PC-9 (cell line): ENCODE data around the gene PDXDC1. TPM values are rescaled to one million over a fixed set of nuclear protein-coding genes. Genes with fewer than 3 reads are reported as not detected.
"Not testable (repeated sequence)": the region's sequence is repeated elsewhere in the genome, so short reads cannot be mapped to it uniquely, and the experiment has no call there.

Experiments
- BruUV-seq: library from RNA; stranded (reverse); fragments of 400-500 nt; replicated peaks from 2 replicates; lab custom pipeline; 2021; lab: Mats Ljungman, UMichigan
- CTCF ChIA-PET: fragments of 300-600 bp; sonication (Branson Sonifier 250); formaldehyde crosslinking; loops from one replicate; lab custom pipeline; 2022; ENCODE audit warnings: antibody characterized with exemption; lab: Charles Lee
- POLR2A ChIA-PET: fragments of 300-600 bp; sonication (Branson Sonifier 250); formaldehyde crosslinking; loops from one replicate; lab custom pipeline; 2022; ENCODE audit warnings: antibody characterized with exemption; ENCODE audit not compliant: unreplicated experiment; lab: Charles Lee
- DNase-seq, 2 experiments: peaks; one replicate each; pipeline versions ENCODE4 v3.0.0 to v3.0.0-alpha.2; 2015 to 2022; ENCODE audit warnings: mixed read lengths in 1 of 2
- H2AFZ ChIP-seq: fragments of 200-600 bp; sonication (generic); 2 replicates; pipeline ENCODE4 v1.8.1; 2017; ENCODE audit warnings: antibody characterized with exemption
- H3F3A ChIP-seq: fragments of 200-600 bp; sonication (generic); 2 replicates; pipeline ENCODE4 v1.8.1; 2017; ENCODE audit warnings: antibody characterized with exemption, mild to moderate bottlenecking, low read depth; ENCODE audit not compliant: insufficient read depth
- H3K27ac ChIP-seq: fragments of 200-600 bp; sonication (generic); 2 replicates; pipeline ENCODE4 v1.6.1; 2016; ENCODE audit warnings: mixed run types
- H3K27me3 ChIP-seq: fragments of 200-600 bp; sonication (generic); 2 replicates; pipeline ENCODE4 v1.6.1; 2016; ENCODE audit warnings: low read depth, mixed run types; ENCODE audit not compliant: insufficient read depth
- H3K36me3 ChIP-seq: fragments of 200-600 bp; sonication (generic); 2 replicates; pipeline ENCODE4 v1.6.1; 2016; ENCODE audit warnings: low read depth, mixed run types
- H3K4me1 ChIP-seq: fragments of 200-600 bp; sonication (generic); replicated peaks from 2 replicates; pipeline ENCODE4 v1.6.1; 2016; ENCODE audit warnings: mixed run types; ENCODE audit not compliant: insufficient read depth
- H3K4me2 ChIP-seq: fragments of 200-600 bp; sonication (generic); 2 replicates; pipeline ENCODE4 v1.6.1; 2017; ENCODE audit warnings: mixed run types
- H3K4me3 ChIP-seq: fragments of 200-600 bp; sonication (generic); 2 replicates; pipeline ENCODE4 v1.6.1; 2016; ENCODE audit warnings: mixed run types
- H3K79me2 ChIP-seq: fragments of 200-600 bp; sonication (generic); 2 replicates; pipeline ENCODE4 v1.6.1; 2017; ENCODE audit warnings: low read depth, mixed run types
- H3K9me2 ChIP-seq: fragments of 200-600 bp; sonication (generic); 2 replicates; pipeline ENCODE4 v1.8.1; 2017; ENCODE audit warnings: mild to moderate bottlenecking; ENCODE audit not compliant: insufficient read depth
- H3K9me3 ChIP-seq: fragments of 200-600 bp; sonication (generic); 2 replicates; pipeline ENCODE4 v1.8.1; 2016; ENCODE audit warnings: low read depth; ENCODE audit not compliant: insufficient read depth
- H4K20me1 ChIP-seq: fragments of 200-600 bp; sonication (generic); 2 replicates; pipeline ENCODE4 v1.8.1; 2017; ENCODE audit not compliant: insufficient read depth
- EZH2 ChIP-seq: fragments of 200-600 bp; sonication (generic); IDR thresholded peaks from 2 replicates; pipeline ENCODE4 v1.8.0; 2017; ENCODE audit warnings: antibody characterized with exemption, low read depth
- intact Hi-C: fragments of 100-400 bp; cut with micrococcal nuclease; formaldehyde crosslinking; loops from one replicate; pipeline ENCODE4 v1.10.0; 2022; ENCODE audit not compliant: unreplicated experiment
- total RNA-seq: library from RNA; stranded (reverse); gene quantifications from 2 replicates; pipeline ENCODE4 v1.2.3, GENCODE V29; 2021
- TF ChIP-seq, protein P1 (sequence below): fragments of 200-600 bp; sonication (generic); conservative IDR thresholded peaks from 2 replicates; pipeline ENCODE4 v1.6.1; 2017; ENCODE audit warnings: mixed run types, antibody characterized with exemption, mild to moderate bottlenecking, moderate library complexity

PDXDC1 gene
- total RNA-seq, 1 experiment from 2014 or later, result 120 TPM

DNA sequence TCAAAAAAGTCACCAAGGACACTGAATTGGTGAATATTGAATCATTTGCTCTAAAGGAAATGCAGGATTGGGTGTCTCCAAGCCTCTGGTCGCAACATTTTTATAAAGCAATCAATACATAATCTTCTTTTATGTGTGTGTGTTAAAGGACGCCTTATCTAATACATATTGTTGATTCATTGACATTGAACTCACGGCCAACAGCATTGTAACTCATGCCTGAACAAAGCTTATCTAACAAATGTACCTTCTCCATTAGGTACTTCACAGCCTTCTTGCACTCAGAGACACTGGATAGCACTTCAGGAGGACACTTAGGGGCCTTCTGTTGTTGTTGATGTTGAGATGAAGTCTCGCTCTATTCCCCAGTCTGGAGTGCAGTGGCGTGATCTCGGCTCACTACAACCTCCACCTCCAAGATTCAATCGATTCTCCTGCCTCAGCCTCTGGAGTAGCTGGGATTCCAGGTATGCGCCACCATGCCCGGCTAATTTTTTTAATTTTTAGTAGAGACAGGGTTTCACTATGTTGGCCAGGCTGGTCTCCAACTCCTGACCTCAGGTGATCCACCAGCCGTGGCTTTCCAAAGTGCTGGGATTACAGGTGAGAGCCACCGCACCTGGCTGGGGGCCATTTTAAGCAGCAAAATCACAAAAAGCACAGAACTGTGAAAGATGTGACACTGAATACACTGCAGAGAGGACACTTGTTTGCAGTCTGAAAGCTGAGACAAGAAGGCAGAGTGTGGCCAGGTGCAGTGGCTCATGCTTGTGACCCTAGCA, 13.2 kb upstream of the PDXDC1 start:
- BruUV-seq, result no TSS peak
- CTCF ChIA-PET, result no interaction called here
- no peaks in the 10 kb centered on the region for H3K27me3 ChIP-seq

DNA sequence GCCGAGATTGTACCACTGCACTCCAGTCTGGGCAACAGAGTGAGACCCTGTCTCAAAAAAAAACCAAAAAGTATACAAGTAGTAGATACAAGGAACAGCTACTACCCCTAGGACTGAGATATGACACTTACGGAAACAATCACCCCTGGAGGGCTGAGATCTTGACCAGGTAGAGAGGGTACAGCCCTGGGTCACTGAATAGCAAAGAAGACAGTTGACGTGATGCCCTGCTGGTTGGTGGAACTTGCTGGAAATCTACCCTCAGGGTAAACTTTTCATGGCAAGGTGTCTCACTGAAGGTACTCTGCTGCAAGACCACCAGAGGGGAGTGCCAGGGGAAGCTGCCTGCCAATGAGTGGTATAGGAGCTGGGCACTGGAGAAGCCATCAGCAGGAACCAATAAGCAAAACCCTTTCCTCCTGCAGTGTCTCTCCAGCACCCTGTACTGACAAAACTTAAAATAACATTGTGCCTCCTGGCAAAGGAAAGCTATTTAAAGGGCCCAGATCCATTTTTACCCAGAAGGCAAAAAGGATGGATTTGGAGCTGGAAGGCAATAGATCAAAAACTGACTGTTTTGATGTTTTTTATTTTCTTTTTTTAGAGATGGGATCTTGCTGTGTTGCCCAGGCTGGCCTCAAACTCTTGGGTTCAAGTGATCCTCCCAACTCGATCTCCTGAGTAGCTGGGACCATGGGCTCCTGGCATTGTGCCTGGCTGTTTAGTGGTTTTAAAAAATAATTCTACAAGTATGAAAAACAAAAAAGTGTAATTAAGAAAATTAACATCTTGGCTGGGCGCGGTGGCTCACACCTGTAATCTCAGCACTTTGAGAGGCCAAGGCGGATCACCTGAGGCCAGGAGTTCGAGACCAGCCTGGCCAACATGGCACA, 11.3 kb upstream of the PDXDC1 start:
- no peak overlapping the region for H3K4me2 ChIP-seq
- CTCF ChIA-PET, result no interaction called here
- intact Hi-C loops, result no loop called here
- no peak overlapping the region for H3K27ac ChIP-seq
- POLR2A ChIA-PET, result no interaction called here
- H3K36me3 ChIP-seq, result no peaks in the 10 kb centered on the region
- no peak overlapping the region for H3K4me3 ChIP-seq
- H3K9me3 ChIP-seq, result no peaks in the 10 kb centered on the region
- H3K9me2 ChIP-seq, result no peaks in the 10 kb centered on the region
- no peaks in the 10 kb centered on the region for H3F3A ChIP-seq
- no peaks in the 10 kb centered on the region for H3K79me2 ChIP-seq
- TF ChIP-seq, protein P1, sequence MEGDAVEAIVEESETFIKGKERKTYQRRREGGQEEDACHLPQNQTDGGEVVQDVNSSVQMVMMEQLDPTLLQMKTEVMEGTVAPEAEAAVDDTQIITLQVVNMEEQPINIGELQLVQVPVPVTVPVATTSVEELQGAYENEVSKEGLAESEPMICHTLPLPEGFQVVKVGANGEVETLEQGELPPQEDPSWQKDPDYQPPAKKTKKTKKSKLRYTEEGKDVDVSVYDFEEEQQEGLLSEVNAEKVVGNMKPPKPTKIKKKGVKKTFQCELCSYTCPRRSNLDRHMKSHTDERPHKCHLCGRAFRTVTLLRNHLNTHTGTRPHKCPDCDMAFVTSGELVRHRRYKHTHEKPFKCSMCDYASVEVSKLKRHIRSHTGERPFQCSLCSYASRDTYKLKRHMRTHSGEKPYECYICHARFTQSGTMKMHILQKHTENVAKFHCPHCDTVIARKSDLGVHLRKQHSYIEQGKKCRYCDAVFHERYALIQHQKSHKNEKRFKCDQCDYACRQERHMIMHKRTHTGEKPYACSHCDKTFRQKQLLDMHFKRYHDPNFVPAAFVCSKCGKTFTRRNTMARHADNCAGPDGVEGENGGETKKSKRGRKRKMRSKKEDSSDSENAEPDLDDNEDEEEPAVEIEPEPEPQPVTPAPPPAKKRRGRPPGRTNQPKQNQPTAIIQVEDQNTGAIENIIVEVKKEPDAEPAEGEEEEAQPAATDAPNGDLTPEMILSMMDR, result no peak
- TF ChIP-seq EZH2, result no peak
- H4K20me1 ChIP-seq, result no peaks in the 10 kb centered on the region
- no peaks in the 10 kb centered on the region for H3K27me3 ChIP-seq
- no TSS peak for BruUV-seq
- H3K4me1 ChIP-seq, result no peaks in the 10 kb centered on the region
- no peak overlapping the region for H2AFZ ChIP-seq
- DNase-seq, result no peak

More for the DNA sequence above, 13.2 kb upstream of the PDXDC1 start:
- H3K9me3 ChIP-seq, result no peaks in the 10 kb centered on the region
- no peak for DNase-seq
- no peaks in the 10 kb centered on the region for H3F3A ChIP-seq
- no peak overlapping the region for H2AFZ ChIP-seq
- no peak overlapping the region for H3K27ac ChIP-seq
- no peak overlapping the region for H3K4me2 ChIP-seq
- no peaks in the 10 kb centered on the region for H4K20me1 ChIP-seq
- TF ChIP-seq EZH2, result no peak
- TF ChIP-seq, protein P1, result no peak
- H3K79me2 ChIP-seq, result no peaks in the 10 kb centered on the region
- intact Hi-C loops, result no loop called here
- POLR2A ChIA-PET, result no interaction called here
- no peaks in the 10 kb centered on the region for H3K36me3 ChIP-seq
- H3K4me3 ChIP-seq, result no peak overlapping the region
- no peaks in the 10 kb centered on the region for H3K9me2 ChIP-seq
- H3K4me1 ChIP-seq, result no peaks in the 10 kb centered on the region

DNA sequence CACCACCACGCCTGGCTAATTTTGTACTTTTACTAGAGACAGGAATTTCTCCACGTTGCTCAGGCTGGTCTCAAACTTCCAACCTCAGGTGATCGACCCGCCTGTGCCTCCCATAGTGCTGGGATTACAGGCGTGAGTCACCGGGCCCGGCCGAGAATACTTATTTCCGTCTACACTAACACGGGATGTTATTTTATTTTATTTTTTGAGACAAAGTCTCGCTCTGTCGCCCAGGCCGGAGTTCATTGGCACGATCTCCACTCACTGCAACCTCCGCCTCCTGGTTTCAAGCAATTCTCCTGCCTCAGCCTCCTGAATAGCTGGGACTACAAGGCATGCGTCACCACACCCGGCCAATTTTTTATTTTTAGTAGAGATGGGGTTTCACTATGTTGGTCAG, 9.5 kb upstream of the PDXDC1 start:
- no peaks in the 10 kb centered on the region for H4K20me1 ChIP-seq
- H3K9me3 ChIP-seq, result no peaks in the 10 kb centered on the region
- intact Hi-C loops, result no loop called here
- H3K36me3 ChIP-seq, result no peaks in the 10 kb centered on the region
- TF ChIP-seq, protein P1, result no peak
- no peak for TF ChIP-seq EZH2
- ChIA-PET CTCF (no interaction called here), POLR2A (no interaction called here)
- H3K4me1 ChIP-seq, result 0 out of 2 replicates have a peak, but pooled peaks cover 3% of the 10 kb centered on the region
- no peak overlapping the region for H3K27ac ChIP-seq
- no TSS peak for BruUV-seq
- no peaks in the 10 kb centered on the region for H3K9me2 ChIP-seq
- no peak for DNase-seq
- H3K4me2 ChIP-seq, result no peak overlapping the region
- no peaks in the 10 kb centered on the region; the same call in 1 of the 2 replicates for H3F3A ChIP-seq
- H3K27me3 ChIP-seq, result no peaks in the 10 kb centered on the region
- H3K79me2 ChIP-seq, result no peaks in the 10 kb centered on the region
- no peak overlapping the region for H3K4me3 ChIP-seq
- H2AFZ ChIP-seq, result no peak overlapping the region

GRCh38 chr16:14969795-14970194, 5.0 kb upstream of the PDXDC1 start:
- H3K27me3 ChIP-seq, H3K9me3 ChIP-seq, H3K27ac ChIP-seq, H2AFZ ChIP-seq, H3K4me2 ChIP-seq, POLR2A ChIA-PET, BruUV-seq, H4K20me1 ChIP-seq, DNase-seq, H3K79me2 ChIP-seq, H3F3A ChIP-seq, H3K4me3 ChIP-seq, H3K9me2 ChIP-seq, intact Hi-C loops, H3K36me3 ChIP-seq: not testable (repeated sequence)
- CTCF ChIA-PET, result interaction anchor here (0.7 kb wide), 1 partner anchor 591 kb away, joined by 9 read pairs; no protein-coding TSS in a partner anchor
- H3K4me1 ChIP-seq, result 0 out of 2 replicates have a peak, but pooled peaks cover 11% of the 10 kb centered on the region
